ENCODE results near the gene HMGXB3.

Gene HMGXB3

GRCh38 chr5:150101023-150101422, 100.5 kb downstream of the HMGXB3 start:
- H3K4me3 ChIP-seq (ENCODE audit: low read length) = no peak overlapping the region
- no peaks in the 10 kb centered on the region for H3K79me2 ChIP-seq (ENCODE audit: low read length)
- H3K9ac ChIP-seq (ENCODE audit: low read length) = no peak overlapping the region
- H3K36me3 ChIP-seq (replicated peaks; ENCODE audit: low read depth, low read length) = no peaks in the 10 kb centered on the region
- H3K4me1 ChIP-seq (ENCODE audit: low read length) = no peaks in the 10 kb centered on the region
- no peak overlapping the region for H2AFZ ChIP-seq (ENCODE audit: low read depth, low read length)
- TF ChIP-seq CTCF (IDR thresholded peaks at IDR 0.05; ENCODE audit: low read depth, low read length) (no peak), EZH2phosphoT487 (IDR thresholded peaks at IDR 0.05; ENCODE audit: low read depth) (no peak)
- H3K4me2 ChIP-seq (ENCODE audit: low read length) = no peak overlapping the region
- no peaks in the 10 kb centered on the region for H3K9me3 ChIP-seq (ENCODE audit: insufficient read depth, low read length)
- H4K20me1 ChIP-seq (ENCODE audit: insufficient read depth, low read length) = no peaks in the 10 kb centered on the region
- peaks cover 4% of the 10 kb centered on the region; the same call in 1 of the 2 replicates for H3K27me3 ChIP-seq (ENCODE audit: low read depth, low read length)
- H3K27ac ChIP-seq (ENCODE audit: low read length) = no peak overlapping the region
